Transverse colon (tissue), 4 donors: ENCODE measurements around the gene AEN.

ENCODE experiments used
- CTCF ChIP-seq, 5 experiments: fragments of 200-600 bp in 3 of 5; fragments of 450-650 bp in 2 of 5; sonication (generic) in 3 of 5; IDR thresholded peaks; 1 replicate in 2 of 5; 2 replicates in 3 of 5; pipeline ENCODE4 v1.5.1; 2016 to 2017; ENCODE audit warnings: antibody characterized with exemption in 5 of 5, inconsistent platforms in 3 of 5, mild to moderate bottlenecking in 2 of 5, moderate library complexity in 1 of 5
- POLR2AphosphoS5 ChIP-seq, 3 donors: sonication (generic); formaldehyde crosslinking; IDR thresholded peaks; one replicate each; pipeline ENCODE4 v1.6.1; 2016; ENCODE audit warnings: antibody characterized with exemption in 3 of 3

DNA sequence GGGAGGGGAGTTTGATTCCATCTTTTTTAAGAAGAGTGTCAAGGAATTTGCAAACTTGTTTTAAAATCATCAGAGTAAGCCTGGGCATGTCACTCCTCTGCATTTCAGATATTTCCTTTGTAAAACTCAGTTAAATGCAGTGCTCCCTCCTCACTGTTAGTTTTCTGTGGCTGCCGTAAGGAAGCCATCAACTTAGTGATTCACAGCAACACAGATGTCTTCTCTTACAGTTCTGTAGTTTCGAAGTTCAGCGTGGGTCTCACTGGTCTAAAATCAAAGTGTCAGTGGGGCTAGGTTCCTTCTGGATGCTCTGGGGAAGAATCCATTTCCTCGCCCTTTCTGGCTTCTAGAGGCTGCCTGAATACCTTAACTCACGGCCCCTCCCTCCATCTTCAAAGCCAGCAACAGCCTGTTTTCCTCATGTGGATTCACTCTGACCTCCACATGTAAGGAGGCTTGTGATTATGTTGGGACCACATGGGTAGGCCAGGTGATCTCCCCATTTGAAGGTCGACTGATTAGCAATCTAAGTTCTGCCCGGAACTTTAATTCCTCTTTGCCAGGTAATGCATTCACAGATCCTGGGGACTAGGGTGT, 30.1 kb downstream of the AEN start:
- TF ChIP-seq CTCF (IDR thresholded peaks at IDR 0.05), result no peak
- TF ChIP-seq POLR2AphosphoS5 (IDR thresholded peaks at IDR 0.05), result no peak
